ENCODE data around the gene BAIAP2L1.

DNA sequence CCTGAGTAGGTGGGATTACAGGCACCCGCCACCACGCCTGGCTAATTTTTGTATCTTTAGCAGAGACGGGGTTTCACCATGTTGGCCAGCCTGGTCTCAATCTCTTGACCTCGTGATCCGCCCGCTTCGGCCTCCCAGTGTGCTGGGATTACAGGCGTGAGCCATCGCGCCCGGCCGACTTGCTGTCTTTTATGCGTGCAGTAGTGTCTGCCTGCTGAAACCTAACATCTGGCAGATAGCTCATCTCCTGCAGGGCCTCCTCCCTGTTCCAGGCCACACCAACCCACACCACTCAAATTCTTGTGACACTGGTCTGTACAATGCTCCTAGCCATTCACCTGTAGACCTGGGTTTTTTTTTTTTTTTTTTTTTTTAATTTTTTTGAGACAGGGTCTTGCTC is 41.5 kb downstream of the BAIAP2L1 start:
- TF ChIP-seq, protein P1, sequence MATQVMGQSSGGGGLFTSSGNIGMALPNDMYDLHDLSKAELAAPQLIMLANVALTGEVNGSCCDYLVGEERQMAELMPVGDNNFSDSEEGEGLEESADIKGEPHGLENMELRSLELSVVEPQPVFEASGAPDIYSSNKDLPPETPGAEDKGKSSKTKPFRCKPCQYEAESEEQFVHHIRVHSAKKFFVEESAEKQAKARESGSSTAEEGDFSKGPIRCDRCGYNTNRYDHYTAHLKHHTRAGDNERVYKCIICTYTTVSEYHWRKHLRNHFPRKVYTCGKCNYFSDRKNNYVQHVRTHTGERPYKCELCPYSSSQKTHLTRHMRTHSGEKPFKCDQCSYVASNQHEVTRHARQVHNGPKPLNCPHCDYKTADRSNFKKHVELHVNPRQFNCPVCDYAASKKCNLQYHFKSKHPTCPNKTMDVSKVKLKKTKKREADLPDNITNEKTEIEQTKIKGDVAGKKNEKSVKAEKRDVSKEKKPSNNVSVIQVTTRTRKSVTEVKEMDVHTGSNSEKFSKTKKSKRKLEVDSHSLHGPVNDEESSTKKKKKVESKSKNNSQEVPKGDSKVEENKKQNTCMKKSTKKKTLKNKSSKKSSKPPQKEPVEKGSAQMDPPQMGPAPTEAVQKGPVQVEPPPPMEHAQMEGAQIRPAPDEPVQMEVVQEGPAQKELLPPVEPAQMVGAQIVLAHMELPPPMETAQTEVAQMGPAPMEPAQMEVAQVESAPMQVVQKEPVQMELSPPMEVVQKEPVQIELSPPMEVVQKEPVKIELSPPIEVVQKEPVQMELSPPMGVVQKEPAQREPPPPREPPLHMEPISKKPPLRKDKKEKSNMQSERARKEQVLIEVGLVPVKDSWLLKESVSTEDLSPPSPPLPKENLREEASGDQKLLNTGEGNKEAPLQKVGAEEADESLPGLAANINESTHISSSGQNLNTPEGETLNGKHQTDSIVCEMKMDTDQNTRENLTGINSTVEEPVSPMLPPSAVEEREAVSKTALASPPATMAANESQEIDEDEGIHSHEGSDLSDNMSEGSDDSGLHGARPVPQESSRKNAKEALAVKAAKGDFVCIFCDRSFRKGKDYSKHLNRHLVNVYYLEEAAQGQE (IDR thresholded peaks at IDR 0.05; ENCODE audit: insufficient read depth in 1 of 2, low read depth in 2 of 2, low read length in 1 of 2), result no peak
- TF ChIP-seq, protein P2, sequence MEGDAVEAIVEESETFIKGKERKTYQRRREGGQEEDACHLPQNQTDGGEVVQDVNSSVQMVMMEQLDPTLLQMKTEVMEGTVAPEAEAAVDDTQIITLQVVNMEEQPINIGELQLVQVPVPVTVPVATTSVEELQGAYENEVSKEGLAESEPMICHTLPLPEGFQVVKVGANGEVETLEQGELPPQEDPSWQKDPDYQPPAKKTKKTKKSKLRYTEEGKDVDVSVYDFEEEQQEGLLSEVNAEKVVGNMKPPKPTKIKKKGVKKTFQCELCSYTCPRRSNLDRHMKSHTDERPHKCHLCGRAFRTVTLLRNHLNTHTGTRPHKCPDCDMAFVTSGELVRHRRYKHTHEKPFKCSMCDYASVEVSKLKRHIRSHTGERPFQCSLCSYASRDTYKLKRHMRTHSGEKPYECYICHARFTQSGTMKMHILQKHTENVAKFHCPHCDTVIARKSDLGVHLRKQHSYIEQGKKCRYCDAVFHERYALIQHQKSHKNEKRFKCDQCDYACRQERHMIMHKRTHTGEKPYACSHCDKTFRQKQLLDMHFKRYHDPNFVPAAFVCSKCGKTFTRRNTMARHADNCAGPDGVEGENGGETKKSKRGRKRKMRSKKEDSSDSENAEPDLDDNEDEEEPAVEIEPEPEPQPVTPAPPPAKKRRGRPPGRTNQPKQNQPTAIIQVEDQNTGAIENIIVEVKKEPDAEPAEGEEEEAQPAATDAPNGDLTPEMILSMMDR (IDR thresholded peaks at IDR 0.05), result no peak

All from Panc1 (cell line).